GM23338 (cell line): ENCODE results near the gene KLKB1. TPM values are rescaled to one million over a fixed set of nuclear protein-coding genes. Genes with fewer than 3 reads are reported as not detected.

ENCODE experiments used
- ATAC-seq: fragments of 200-7000 bp; cut with Tn5 transposase; 3 replicates; pipeline ENCODE4 v1.9.1; 2020
- DNase-seq: peaks from one replicate; pipeline ENCODE4 v3.0.0-alpha.2; 2015; ENCODE audit warnings: low spot score
- H2AFZ ChIP-seq: fragments of 200-600 bp; sonication (generic); 2 replicates; pipeline ENCODE4 v1.8.0; 2016; ENCODE audit warnings: antibody characterized with exemption, mild to moderate bottlenecking, moderate library complexity
- H3F3A ChIP-seq: fragments of 200-600 bp; sonication (generic); replicated peaks from 2 replicates; pipeline ENCODE4 v1.8.0; 2017; ENCODE audit warnings: antibody characterized with exemption, mixed run types, low read depth
- H3K27ac ChIP-seq: fragments of 200-600 bp; sonication (generic); 2 replicates; pipeline ENCODE4 v1.6.1; 2016; ENCODE audit warnings: low read depth
- H3K27me3 ChIP-seq: fragments of 200-600 bp; sonication (generic); 2 replicates; pipeline ENCODE4 v1.8.0; 2016; ENCODE audit warnings: mild to moderate bottlenecking, mixed run types, moderate library complexity; ENCODE audit not compliant: insufficient read depth
- H3K36me3 ChIP-seq: fragments of 200-600 bp; sonication (generic); 2 replicates; pipeline ENCODE4 v1.8.0; 2016; ENCODE audit warnings: mild to moderate bottlenecking; ENCODE audit not compliant: insufficient read depth
- H3K4me1 ChIP-seq: fragments of 200-600 bp; sonication (generic); 2 replicates; pipeline ENCODE4 v1.8.0; 2016; ENCODE audit warnings: mild to moderate bottlenecking, moderate library complexity; ENCODE audit not compliant: insufficient read depth
- H3K4me2 ChIP-seq: fragments of 200-600 bp; sonication (generic); 2 replicates; pipeline ENCODE4 v1.7.1; 2017; ENCODE audit warnings: mixed run types
- H3K4me3 ChIP-seq: fragments of 200-600 bp; sonication (generic); 2 replicates; pipeline ENCODE4 v1.6.1; 2016; ENCODE audit warnings: mixed run types
- H3K79me2 ChIP-seq: fragments of 200-600 bp; sonication (generic); replicated peaks from 2 replicates; pipeline ENCODE4 v1.8.0; 2017; ENCODE audit warnings: mild to moderate bottlenecking; ENCODE audit not compliant: insufficient read depth
- H3K9me2 ChIP-seq: fragments of 200-600 bp; sonication (generic); 2 replicates; pipeline ENCODE4 v1.8.0; 2017; ENCODE audit not compliant: insufficient read depth
- H4K20me1 ChIP-seq: fragments of 200-600 bp; sonication (generic); replicated peaks from 2 replicates; pipeline ENCODE4 v1.8.0; 2017; ENCODE audit warnings: mild to moderate bottlenecking; ENCODE audit not compliant: insufficient read depth
- H3K27ac Mint-ChIP-seq: 2 replicates; pipeline ENCODE4 v1.8.0; 2020; ENCODE audit warnings: inconsistent platforms, mild to moderate bottlenecking, moderate library complexity, mixed read lengths
- H3K27me3 Mint-ChIP-seq: 3 replicates; pipeline ENCODE4 v1.8.0; 2022; ENCODE audit warnings: low read depth, mild to moderate bottlenecking, moderate library complexity, mixed read lengths, inconsistent platforms; ENCODE audit not compliant: insufficient read depth, poor library complexity
- H3K36me3 Mint-ChIP-seq: 3 replicates; pipeline ENCODE4 v1.8.0; 2021; ENCODE audit warnings: low read depth, mild to moderate bottlenecking, inconsistent platforms, moderate library complexity, mixed read lengths
- H3K4me1 Mint-ChIP-seq: 3 replicates; pipeline ENCODE4 v1.8.0; 2020; ENCODE audit warnings: mild to moderate bottlenecking, inconsistent platforms, mixed read lengths
- H3K4me3 Mint-ChIP-seq: 3 replicates; pipeline ENCODE4 v1.8.0; 2021; ENCODE audit warnings: moderate library complexity, mild to moderate bottlenecking, inconsistent platforms, mixed read lengths
- H3K9me3 Mint-ChIP-seq: 3 replicates; pipeline ENCODE4 v1.8.0; 2020; ENCODE audit warnings: moderate library complexity, mild to moderate bottlenecking, inconsistent platforms, mixed read lengths
- CREB1 ChIP-seq: fragments of 250-450 bp; sonication (Bioruptor Pico); IDR thresholded peaks from 2 replicates; pipeline ENCODE4 v1.5.0; 2020; ENCODE audit warnings: low read depth, mild to moderate bottlenecking, moderate library complexity
- CTCF ChIP-seq, 2 experiments: fragments of 200-600 bp in 1 of 2; sonication (generic) in 1 of 2; conservative IDR thresholded peaks; 2 replicates each; pipeline versions ENCODE4 v1.5.1 to v1.6.1; 2016 to 2017; ENCODE audit warnings: antibody characterized with exemption in 2 of 2, low read depth in 2 of 2, mild to moderate bottlenecking in 2 of 2, moderate library complexity in 1 of 2
- ETS1 ChIP-seq: IDR thresholded peaks from 2 replicates; pipeline ENCODE4 v1.6.1; 2016; ENCODE audit warnings: antibody characterized with exemption
- JUNB ChIP-seq: IDR thresholded peaks from one replicate; pipeline ENCODE4 v1.6.1; 2016; ENCODE audit warnings: antibody characterized with exemption; ENCODE audit not compliant: unreplicated experiment
- POLR2AphosphoS5 ChIP-seq: IDR thresholded peaks from 2 replicates; pipeline ENCODE4 v1.6.1; 2016; ENCODE audit warnings: antibody characterized with exemption, low read depth
- ZNF462 ChIP-seq: fragments of 250-450 bp; sonication (Bioruptor Pico); IDR thresholded peaks from 2 replicates; pipeline ENCODE4 v1.5.0; 2020; ENCODE audit warnings: mild to moderate bottlenecking, moderate library complexity
- polyA plus RNA-seq: library from polyadenylated mRNA; unstranded; fragments of >200 nt; fragmentation: Nextera tagmentation; extraction: Ambion mirVana; gene quantifications from 2 replicates; pipeline ENCODE4 v1.2.1, GENCODE V29; 2016
- total RNA-seq: library from RNA; depleted of rRNA; stranded (reverse); fragments of >200 nt; shearing (Covaris generic); gene quantifications from 2 replicates; pipeline ENCODE4 v1.2.3, GENCODE V29; 2014

KLKB1 gene
- total and polyA plus RNA-seq, 2 experiments from 2014 or later, result 8.6 to 10.9 TPM

GRCh38 chr4:186297013-186297645 lies 69.8 kb downstream of the KLKB1 start:
- Mint-ChIP-seq H3K27me3 (peaks cover 5% of the 10 kb centered on the region), H3K27ac (no peak overlapping the region), H3K4me1 (peaks cover 14% of the 10 kb centered on the region), H3K9me3 (no peaks in the 10 kb centered on the region), H3K4me3 (no peak overlapping the region), H3K36me3 (no peaks in the 10 kb centered on the region)
- Histone ChIP-seq H3K9me2 (no peaks in the 10 kb centered on the region), H4K20me1 (no peaks in the 10 kb centered on the region), H3K4me2 (0 out of 2 replicates have a peak overlapping the region, but pooled peaks have one; percentile 80), H2AFZ (no peak overlapping the region), H3K27me3 (peaks cover 8% of the 10 kb centered on the region; the same call in 1 of the 2 replicates), H3K4me1 (peaks cover 9% of the 10 kb centered on the region; the same call in 1 of the 2 replicates), H3F3A (peaks cover 3% of the 10 kb centered on the region; the same call in 1 of the 2 replicates), H3K27ac (no peak overlapping the region), H3K36me3 (no peaks in the 10 kb centered on the region), H3K79me2 (no peaks in the 10 kb centered on the region), H3K4me3 (no peak overlapping the region)
- TF ChIP-seq ETS1 (no peak), CREB1 (no peak), ZNF462 (no peak), CTCF (conservative IDR thresholded peaks at IDR 0.05; ENCODE audit: low read depth in 2 of 2) (peak; percentile 71 to 95), JUNB (no peak), POLR2AphosphoS5 (no peak)
- ATAC-seq, result peak; percentile 54
- peak; percentile 75 for DNase-seq
